ENCODE results near the gene ZNF283. TPM values are rescaled to one million over a fixed set of nuclear protein-coding genes. Genes with fewer than 3 reads are reported as not detected.

Gene ZNF283
- total RNA-seq, 1 donor from 2014 or later, result 7.9 TPM

DNA sequence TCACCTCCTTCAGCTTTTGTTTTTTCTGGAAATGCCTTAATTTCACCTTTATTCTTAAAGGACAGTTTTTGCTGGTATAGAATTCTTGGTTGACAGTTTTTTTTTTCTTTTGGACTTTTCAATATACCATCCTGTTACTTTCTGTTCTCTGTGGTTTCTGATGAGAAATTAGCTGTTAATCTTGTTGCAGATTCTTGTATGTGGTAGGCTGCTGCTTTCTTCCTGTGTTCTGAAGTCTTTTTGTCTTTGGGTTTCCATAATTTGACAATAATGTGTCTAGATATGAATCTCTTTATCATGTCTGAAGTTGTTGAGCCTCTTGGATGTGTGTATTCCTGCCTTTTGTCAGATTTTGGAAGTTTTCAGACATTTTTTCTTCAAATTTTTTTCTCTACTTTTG, 12.0 kb downstream of the ZNF283 start:
- Histone ChIP-seq H3K4me1 (no peaks in the 10 kb centered on the region), H3K27me3 (no peaks in the 10 kb centered on the region), H3K27ac (no peak overlapping the region), H3K36me3 (peaks cover 15 to 100% of the 10 kb centered on the region in 2 donors), H3K9me3 (peaks cover 75% of the 10 kb centered on the region), H3K4me3 (no peak overlapping the region)
- intact Hi-C loops (cut with DNase I), result no loop called here
- TF ChIP-seq POLR2AphosphoS5 (IDR thresholded peaks at IDR 0.05; ENCODE audit: insufficient read depth in 1 of 2, low read depth in 1 of 2) (no peak), POLR2A (IDR thresholded peaks at IDR 0.05) (no peak)
- TF ChIP-seq, protein P1, sequence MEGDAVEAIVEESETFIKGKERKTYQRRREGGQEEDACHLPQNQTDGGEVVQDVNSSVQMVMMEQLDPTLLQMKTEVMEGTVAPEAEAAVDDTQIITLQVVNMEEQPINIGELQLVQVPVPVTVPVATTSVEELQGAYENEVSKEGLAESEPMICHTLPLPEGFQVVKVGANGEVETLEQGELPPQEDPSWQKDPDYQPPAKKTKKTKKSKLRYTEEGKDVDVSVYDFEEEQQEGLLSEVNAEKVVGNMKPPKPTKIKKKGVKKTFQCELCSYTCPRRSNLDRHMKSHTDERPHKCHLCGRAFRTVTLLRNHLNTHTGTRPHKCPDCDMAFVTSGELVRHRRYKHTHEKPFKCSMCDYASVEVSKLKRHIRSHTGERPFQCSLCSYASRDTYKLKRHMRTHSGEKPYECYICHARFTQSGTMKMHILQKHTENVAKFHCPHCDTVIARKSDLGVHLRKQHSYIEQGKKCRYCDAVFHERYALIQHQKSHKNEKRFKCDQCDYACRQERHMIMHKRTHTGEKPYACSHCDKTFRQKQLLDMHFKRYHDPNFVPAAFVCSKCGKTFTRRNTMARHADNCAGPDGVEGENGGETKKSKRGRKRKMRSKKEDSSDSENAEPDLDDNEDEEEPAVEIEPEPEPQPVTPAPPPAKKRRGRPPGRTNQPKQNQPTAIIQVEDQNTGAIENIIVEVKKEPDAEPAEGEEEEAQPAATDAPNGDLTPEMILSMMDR (IDR thresholded peaks at IDR 0.05), result no peak
- DNase-seq (ENCODE audit: extremely low spot score in 2 of 2), result no peak

DNA sequence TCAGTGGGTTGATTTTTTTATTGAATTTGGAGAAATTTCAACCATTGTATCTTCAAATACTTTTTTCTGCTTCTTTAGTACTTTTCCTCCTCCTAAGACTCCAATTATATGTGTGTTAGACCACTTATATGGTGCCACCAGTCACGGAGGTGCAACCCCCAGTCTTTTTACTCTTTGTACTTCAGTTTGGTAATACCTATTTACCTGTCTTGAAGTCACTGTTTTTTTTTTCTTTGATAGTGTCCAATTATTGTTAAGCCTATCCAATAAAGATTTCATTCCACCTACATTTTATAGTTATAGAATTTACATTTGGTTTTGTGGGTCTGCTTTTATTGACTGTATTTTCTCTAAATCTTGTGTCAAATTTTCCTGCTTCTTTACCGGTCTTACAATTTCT, 14.9 kb downstream of the ZNF283 start:
- Histone ChIP-seq H3K36me3 (peaks cover 14 to 100% of the 10 kb centered on the region in 2 donors), H3K4me3 (no peak overlapping the region), H3K27me3 (no peaks in the 10 kb centered on the region), H3K9me3 (peaks cover 78% of the 10 kb centered on the region), H3K4me1 (no peaks in the 10 kb centered on the region), H3K27ac (no peak overlapping the region)
- intact Hi-C loops (cut with DNase I), result no loop called here
- no peak for DNase-seq (ENCODE audit: extremely low spot score in 2 of 2)
- TF ChIP-seq POLR2AphosphoS5 (IDR thresholded peaks at IDR 0.05; ENCODE audit: insufficient read depth in 1 of 2, low read depth in 1 of 2) (no peak), POLR2A (IDR thresholded peaks at IDR 0.05) (no peak)
- TF ChIP-seq, protein P1 (IDR thresholded peaks at IDR 0.05), result no peak

DNA sequence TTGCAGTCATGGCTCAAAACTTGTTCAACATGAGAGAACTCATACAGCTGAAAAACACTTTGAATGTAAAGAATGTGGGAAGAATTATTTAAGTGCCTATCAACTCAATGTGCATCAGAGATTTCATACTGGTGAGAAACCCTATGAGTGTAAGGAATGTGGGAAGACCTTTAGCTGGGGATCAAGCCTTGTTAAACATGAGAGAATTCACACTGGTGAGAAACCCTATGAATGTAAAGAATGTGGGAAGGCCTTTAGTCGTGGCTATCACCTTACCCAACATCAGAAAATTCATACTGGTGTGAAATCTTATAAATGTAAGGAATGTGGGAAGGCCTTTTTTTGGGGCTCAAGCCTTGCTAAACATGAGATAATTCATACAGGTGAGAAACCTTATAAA, 20.1 kb downstream of the ZNF283 start:
- H3K4me1 ChIP-seq, result no peaks in the 10 kb centered on the region
- no peak overlapping the region for H3K4me3 ChIP-seq
- TF ChIP-seq POLR2A (IDR thresholded peaks at IDR 0.05) (no peak), POLR2AphosphoS5 (IDR thresholded peaks at IDR 0.05; ENCODE audit: insufficient read depth in 1 of 2, low read depth in 1 of 2) (no peak)
- TF ChIP-seq, protein P1 (IDR thresholded peaks at IDR 0.05), result no peak
- peaks cover 83% of the 10 kb centered on the region for H3K9me3 ChIP-seq
- H3K27me3 ChIP-seq, result no peaks in the 10 kb centered on the region
- no peak overlapping the region for H3K27ac ChIP-seq
- no peak for DNase-seq (ENCODE audit: extremely low spot score in 2 of 2)
- intact Hi-C loops (cut with DNase I), result no loop called here
- H3K36me3 ChIP-seq, result peaks cover 4 to 93% of the 10 kb centered on the region in 2 donors

DNA sequence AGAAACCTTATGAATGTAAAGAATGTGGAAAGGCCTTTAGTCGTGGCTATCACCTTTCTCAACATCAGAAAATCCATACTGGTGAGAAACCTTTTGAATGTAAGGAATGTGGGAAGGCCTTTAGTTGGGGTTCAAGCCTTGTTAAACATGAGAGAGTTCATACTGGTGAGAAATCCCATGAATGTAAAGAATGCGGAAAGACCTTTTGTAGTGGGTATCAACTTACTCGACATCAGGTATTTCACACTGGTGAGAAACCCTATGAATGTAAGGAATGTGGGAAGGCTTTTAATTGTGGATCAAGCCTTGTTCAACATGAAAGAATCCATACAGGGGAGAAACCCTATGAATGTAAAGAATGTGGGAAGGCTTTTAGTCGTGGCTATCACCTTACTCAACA, 20.8 kb downstream of the ZNF283 start:
- no peak overlapping the region for H3K4me3 ChIP-seq
- H3K36me3 ChIP-seq, result peaks cover 4 to 91% of the 10 kb centered on the region in 2 donors
- intact Hi-C loops (cut with DNase I), result no loop called here
- H3K27ac ChIP-seq, result no peak overlapping the region
- H3K9me3 ChIP-seq, result peaks cover 83% of the 10 kb centered on the region
- DNase-seq (ENCODE audit: extremely low spot score in 2 of 2), result no peak
- no peaks in the 10 kb centered on the region for H3K27me3 ChIP-seq
- no peaks in the 10 kb centered on the region for H3K4me1 ChIP-seq
- no peak for TF ChIP-seq POLR2A (IDR thresholded peaks at IDR 0.05)
- no peak for TF ChIP-seq POLR2AphosphoS5 (IDR thresholded peaks at IDR 0.05; ENCODE audit: insufficient read depth in 1 of 2, low read depth in 1 of 2)

DNA sequence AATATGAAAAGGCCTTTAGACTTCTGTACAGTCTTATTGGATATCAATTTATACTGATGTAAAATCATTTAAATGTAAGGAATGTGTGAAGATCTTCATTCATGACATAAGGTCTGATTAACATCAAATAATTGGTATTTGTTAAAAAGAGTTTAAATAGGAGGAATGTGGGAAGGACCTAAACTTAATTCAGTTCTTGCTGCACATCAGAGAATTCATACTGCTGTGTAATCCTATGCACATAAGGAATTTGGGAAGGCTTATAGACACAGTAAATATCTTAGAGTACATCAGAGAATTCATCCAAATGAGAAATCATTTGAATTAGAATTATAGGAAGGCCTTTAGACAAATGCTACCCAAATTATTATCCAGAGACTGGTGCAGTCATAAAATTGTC, 21.7 kb downstream of the ZNF283 start:
- DNase-seq (ENCODE audit: extremely low spot score in 2 of 2), result no peak
- Histone ChIP-seq H3K36me3 (peaks cover 4 to 82% of the 10 kb centered on the region in 2 donors), H3K9me3 (peaks cover 77% of the 10 kb centered on the region), H3K27me3 (no peaks in the 10 kb centered on the region), H3K4me1 (no peaks in the 10 kb centered on the region), H3K27ac (no peak overlapping the region), H3K4me3 (no peak overlapping the region)
- TF ChIP-seq POLR2AphosphoS5 (IDR thresholded peaks at IDR 0.05; ENCODE audit: insufficient read depth in 1 of 2, low read depth in 1 of 2), result no peak
- TF ChIP-seq POLR2A (IDR thresholded peaks at IDR 0.05), result no peak
- TF ChIP-seq, protein P1 (IDR thresholded peaks at IDR 0.05), result no peak
- intact Hi-C loops (cut with DNase I), result no loop called here
